ENCODE results near the gene ACOXL.

DNA sequence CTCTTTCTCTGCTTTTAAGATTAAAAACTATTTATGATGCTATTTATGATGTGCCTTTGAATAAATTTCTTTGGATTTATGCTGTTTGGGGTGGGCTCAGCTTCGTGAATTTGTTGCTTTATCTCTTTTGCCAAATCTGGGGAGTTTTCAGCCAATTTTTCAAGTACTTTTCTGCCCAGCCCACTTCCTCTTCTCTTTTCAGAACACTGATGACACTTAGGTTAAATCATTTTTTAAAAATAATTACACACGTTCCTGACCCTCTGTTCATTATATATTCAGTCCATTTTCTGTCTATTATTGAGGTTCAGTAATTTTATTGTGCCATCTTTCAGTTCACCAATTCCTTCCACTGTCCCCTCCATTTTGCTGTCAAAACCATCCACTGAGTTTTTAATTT lies 373.6 kb downstream of the ACOXL start:
- TF ChIP-seq EZH2 (IDR thresholded peaks at IDR 0.05; ENCODE audit: insufficient read depth, low read length), result no peak
- TF ChIP-seq, protein P1, sequence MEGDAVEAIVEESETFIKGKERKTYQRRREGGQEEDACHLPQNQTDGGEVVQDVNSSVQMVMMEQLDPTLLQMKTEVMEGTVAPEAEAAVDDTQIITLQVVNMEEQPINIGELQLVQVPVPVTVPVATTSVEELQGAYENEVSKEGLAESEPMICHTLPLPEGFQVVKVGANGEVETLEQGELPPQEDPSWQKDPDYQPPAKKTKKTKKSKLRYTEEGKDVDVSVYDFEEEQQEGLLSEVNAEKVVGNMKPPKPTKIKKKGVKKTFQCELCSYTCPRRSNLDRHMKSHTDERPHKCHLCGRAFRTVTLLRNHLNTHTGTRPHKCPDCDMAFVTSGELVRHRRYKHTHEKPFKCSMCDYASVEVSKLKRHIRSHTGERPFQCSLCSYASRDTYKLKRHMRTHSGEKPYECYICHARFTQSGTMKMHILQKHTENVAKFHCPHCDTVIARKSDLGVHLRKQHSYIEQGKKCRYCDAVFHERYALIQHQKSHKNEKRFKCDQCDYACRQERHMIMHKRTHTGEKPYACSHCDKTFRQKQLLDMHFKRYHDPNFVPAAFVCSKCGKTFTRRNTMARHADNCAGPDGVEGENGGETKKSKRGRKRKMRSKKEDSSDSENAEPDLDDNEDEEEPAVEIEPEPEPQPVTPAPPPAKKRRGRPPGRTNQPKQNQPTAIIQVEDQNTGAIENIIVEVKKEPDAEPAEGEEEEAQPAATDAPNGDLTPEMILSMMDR (IDR thresholded peaks at IDR 0.05; ENCODE audit: insufficient read depth, low read depth, low read length), result no peak

All from astrocyte (in vitro differentiated cells and primary cell).